Midbrain (tissue), 1 donor: ENCODE results near the gene AGPS.

Source experiments
- DNase-seq: peaks from one replicate; lab custom pipeline; 2025; lab: John Stamatoyannopoulos, UW

Gene AGPS

DNA sequence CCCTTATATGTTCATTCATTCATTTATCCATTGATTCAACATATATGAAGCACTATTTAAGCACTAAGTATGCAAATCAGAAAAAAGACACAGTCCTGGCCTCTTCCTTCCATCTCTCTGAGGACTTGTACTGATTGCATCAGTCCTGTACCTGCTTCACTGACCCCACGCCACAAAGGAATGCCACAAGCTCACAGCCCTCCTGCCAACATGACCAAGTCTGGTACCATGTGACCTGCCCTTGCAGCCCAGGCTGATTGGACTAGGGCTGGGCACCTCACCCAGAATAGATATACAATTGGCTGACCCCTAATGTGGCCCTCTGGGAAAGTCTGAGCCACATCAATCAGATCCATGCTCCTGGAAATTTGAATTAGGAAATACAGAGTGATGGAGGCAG is 196.6 kb downstream of the AGPS start:
- DNase-seq: no peak

DNA sequence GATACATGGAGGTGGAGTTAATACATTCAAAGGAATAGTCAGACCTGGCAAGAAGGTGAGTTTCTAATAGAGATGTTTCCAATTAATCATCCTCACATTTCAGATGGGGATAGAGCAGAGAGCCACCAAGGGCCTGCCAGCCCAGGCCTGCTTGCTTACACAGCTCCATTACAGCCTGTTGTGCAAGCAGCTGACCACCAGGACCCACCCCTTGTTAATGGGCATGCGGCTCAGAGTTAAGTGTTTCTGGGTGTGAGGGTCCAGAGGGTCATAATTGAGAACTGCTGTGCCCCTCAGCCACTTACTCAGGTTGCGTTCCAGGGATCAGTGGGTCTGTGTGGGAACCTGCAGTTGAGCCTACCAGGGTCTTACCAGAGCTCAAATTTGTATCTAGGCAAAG is 199.8 kb downstream of the AGPS start:
- DNase-seq: no peak

DNA sequence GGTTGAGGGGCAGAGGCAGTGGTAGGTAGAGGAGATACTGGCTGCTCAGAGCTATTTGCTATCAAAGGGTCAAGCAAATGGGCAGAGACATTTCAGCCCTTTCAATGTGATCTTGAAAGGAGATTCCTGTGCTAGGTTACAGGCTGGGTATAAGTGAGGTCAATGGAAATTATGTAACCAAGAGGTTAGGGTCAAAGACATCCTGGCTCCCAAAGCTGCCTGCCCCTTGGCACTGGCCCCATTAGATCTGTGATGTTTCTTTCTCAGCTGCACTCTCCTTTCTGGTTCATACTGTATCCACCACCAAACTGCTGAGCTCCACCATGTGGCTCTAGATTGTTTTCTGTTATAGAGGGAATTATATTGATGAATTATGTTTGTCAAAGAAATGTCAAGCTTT is 200.4 kb downstream of the AGPS start:
- no peak for DNase-seq

DNA sequence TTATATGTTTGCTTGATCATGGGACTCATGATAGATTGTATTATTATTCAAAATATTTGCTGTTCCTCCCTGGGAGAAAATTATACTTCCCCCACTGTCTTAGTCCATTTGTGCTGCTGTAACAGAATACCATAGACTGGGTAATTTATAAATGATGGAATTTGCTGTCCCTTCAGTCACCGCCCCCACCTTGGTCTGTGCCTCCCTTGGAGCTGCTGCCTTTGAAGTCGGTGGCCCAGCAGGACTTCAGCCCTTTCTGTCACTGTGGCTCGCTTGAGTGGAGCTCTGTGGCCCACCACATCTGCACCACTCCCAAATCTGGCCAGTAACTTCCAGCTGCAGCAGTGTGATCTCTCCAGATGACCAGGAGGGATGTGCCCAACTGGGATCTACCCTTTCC is 200.8 kb downstream of the AGPS start:
- DNase-seq: no peak
